ENCODE results near the gene TLK1. TPM values are rescaled to one million over a fixed set of nuclear protein-coding genes. Genes with fewer than 3 reads are reported as not detected.
A peak's percentile ranks its signal among the peaks of the same experiment; 100 is the strongest.

TLK1 gene
- total and polyA plus RNA-seq, 8 donors: 9.7 to 43.4 (median 32.6) TPM

DNA sequence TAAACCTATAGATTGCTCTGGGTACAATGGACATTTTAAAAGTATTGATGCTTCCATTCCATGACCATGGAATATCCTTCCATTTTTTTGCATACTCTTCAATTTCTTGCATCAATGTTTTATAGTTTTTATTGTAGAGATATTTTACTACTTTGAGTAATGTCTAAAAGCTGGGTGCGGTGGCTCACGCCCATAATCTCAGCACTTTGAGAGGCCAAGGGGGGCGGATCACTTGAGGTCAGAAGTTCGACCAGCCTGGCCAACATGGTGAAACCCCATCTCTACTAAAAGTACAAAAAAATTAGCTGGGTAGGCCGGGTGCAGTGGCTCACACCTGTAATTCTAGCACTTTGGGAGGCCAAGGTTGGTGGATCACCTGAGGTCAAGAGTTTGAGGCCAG, 88.5 kb downstream of the TLK1 start:
- FAIRE-seq (no peak), ATAC-seq (no peak), DNase-seq (no peak)
- Histone ChIP-seq H3K27me3 (no peaks in the 10 kb centered on the region), H3K4me1 (no peaks in the 10 kb centered on the region), H3K36me3 (no peaks in the 10 kb centered on the region), H3K4me3 (no peak overlapping the region), H3K27ac (no peak overlapping the region), H3K9me3 (no peaks in the 10 kb centered on the region)
- intact Hi-C loops (cut with DNase I): no loop called here
- WGBS, 2 donors: 97 to 99% methylated on average over 5 of the region's 5 CpGs
- TF ChIP-seq, protein P1, sequence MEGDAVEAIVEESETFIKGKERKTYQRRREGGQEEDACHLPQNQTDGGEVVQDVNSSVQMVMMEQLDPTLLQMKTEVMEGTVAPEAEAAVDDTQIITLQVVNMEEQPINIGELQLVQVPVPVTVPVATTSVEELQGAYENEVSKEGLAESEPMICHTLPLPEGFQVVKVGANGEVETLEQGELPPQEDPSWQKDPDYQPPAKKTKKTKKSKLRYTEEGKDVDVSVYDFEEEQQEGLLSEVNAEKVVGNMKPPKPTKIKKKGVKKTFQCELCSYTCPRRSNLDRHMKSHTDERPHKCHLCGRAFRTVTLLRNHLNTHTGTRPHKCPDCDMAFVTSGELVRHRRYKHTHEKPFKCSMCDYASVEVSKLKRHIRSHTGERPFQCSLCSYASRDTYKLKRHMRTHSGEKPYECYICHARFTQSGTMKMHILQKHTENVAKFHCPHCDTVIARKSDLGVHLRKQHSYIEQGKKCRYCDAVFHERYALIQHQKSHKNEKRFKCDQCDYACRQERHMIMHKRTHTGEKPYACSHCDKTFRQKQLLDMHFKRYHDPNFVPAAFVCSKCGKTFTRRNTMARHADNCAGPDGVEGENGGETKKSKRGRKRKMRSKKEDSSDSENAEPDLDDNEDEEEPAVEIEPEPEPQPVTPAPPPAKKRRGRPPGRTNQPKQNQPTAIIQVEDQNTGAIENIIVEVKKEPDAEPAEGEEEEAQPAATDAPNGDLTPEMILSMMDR (IDR thresholded peaks at IDR 0.05): no peak

DNA sequence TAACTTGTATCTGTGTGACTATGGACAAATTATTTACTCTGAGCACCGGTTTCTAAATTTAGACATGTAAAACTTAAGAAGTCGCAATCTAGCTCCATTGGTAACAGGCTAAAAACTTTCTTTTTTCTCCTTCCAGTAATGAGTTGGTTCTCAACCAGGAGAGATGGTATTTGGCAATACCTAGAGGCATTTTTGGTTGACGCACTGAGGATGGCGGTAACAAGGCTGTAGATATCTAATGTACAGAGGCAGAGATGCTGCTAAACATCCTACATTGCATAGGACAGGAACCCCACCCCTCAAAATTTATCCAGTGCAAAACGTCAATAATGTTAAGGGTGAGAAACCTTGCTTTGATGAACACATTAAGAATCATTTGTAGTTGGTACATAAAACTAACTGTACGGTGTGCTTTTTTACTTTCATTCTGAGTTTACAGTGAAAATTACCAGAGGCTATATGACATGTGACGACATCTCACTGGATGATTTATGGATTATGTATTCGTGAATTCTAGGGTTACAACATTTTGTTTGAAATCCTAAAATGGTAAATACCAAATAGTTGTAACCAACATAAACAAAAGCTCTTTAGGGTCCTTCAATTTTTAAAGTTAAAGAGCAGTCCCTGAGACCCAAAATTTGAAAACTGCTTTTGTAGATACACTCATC, 91.3 kb downstream of the TLK1 start:
- Histone ChIP-seq H3K4me1 (no peaks in the 10 kb centered on the region), H3K27ac (no peak overlapping the region), H3K4me3 (no peak overlapping the region), H3K36me3 (no peaks in the 10 kb centered on the region), H3K27me3 (no peaks in the 10 kb centered on the region), H3K9me3 (no peaks in the 10 kb centered on the region)
- WGBS, 2 donors: 88 to 89% methylated on average over 8 of the region's 8 CpGs
- FAIRE-seq (no peak), ATAC-seq (no peak), DNase-seq (no peak)
- TF ChIP-seq, protein P1 (IDR thresholded peaks at IDR 0.05): no peak
- intact Hi-C loops (cut with DNase I): no loop called here

DNA sequence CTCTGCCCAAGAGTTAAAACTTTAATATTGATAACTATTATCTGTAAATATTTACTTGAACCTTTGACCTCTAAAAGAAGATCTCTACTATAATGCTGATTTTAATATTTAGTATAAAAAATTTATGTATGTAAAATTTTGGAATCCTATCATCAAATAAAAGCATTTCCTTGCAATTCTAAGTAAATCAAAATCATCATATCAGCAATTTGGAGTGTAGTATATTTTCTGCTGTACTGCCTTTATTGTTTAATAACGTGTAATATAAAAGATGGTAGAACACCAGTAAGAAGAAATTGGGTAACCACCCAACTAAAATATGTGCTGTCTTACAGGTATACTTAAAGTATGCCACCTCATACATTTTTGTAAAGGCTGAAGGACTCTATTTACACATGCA, 94.6 kb downstream of the TLK1 start:
- no peaks in the 10 kb centered on the region for H3K9me3 ChIP-seq
- H3K4me3 ChIP-seq: no peak overlapping the region
- intact Hi-C loops (cut with DNase I): no loop called here
- H3K27ac ChIP-seq: no peak overlapping the region
- TF ChIP-seq, protein P1 (IDR thresholded peaks at IDR 0.05): no peak
- H3K4me1 ChIP-seq: no peaks in the 10 kb centered on the region
- ATAC-seq (no peak), DNase-seq (no peak), FAIRE-seq (no peak)
- no peaks in the 10 kb centered on the region for H3K36me3 ChIP-seq
- WGBS, 2 donors: 87 to 98% methylated on average over 1 of the region's 1 CpG
- H3K27me3 ChIP-seq: no peaks in the 10 kb centered on the region

GRCh38 chr2:171057575-171057974, 103.1 kb downstream of the TLK1 start:
- TF ChIP-seq, protein P1 (IDR thresholded peaks at IDR 0.05): no peak
- WGBS, 2 donors: 27 to 31% methylated on average over 2 of the region's 2 CpGs
- Histone ChIP-seq H3K27me3 (no peaks in the 10 kb centered on the region), H3K4me1 (no peaks in the 10 kb centered on the region), H3K27ac (no peak overlapping the region), H3K9me3 (no peaks in the 10 kb centered on the region), H3K36me3 (peaks cover 0 to 7% (median 0%) of the 10 kb centered on the region in 3 donors), H3K4me3 (no peak overlapping the region)
- ATAC-seq (no peak), DNase-seq (no peak), FAIRE-seq (no peak)
- intact Hi-C loops (cut with DNase I): no loop called here

GRCh38 chr2:171056307-171056706, 104.4 kb downstream of the TLK1 start:
- TF ChIP-seq, protein P1 (IDR thresholded peaks at IDR 0.05): no peak
- H3K4me1 ChIP-seq: no peaks in the 10 kb centered on the region
- H3K36me3 ChIP-seq: peaks cover 0 to 7% (median 0%) of the 10 kb centered on the region in 3 donors
- WGBS, 2 donors: 58 to 78% methylated on average over 1 of the region's 1 CpG
- H3K27ac ChIP-seq: no peak overlapping the region
- no peaks in the 10 kb centered on the region for H3K9me3 ChIP-seq
- FAIRE-seq: peak; percentile 29
- DNase-seq: no peak
- H3K4me3 ChIP-seq: no peak overlapping the region
- no peak for ATAC-seq
- H3K27me3 ChIP-seq: no peaks in the 10 kb centered on the region
- intact Hi-C loops (cut with DNase I): no loop called here
